Karpas-422 (cell line): ENCODE results near the gene NDUFS4. TPM values are rescaled to one million over a fixed set of nuclear protein-coding genes. Genes with fewer than 3 reads are reported as not detected.

Experiments used
- DNase-seq: peaks from one replicate; pipeline ENCODE4 v3.0.0-alpha.2; 2015
- H2AFZ ChIP-seq: fragments of 200-600 bp; sonication (generic); 2 replicates; pipeline ENCODE4 v1.6.1; 2014; ENCODE audit warnings: antibody characterized with exemption, low read length, mixed read lengths
- H3K27ac ChIP-seq: fragments of 200-600 bp; sonication (generic); 2 replicates; pipeline ENCODE4 v1.5.1; 2014; ENCODE audit warnings: mild to moderate bottlenecking, low read length, moderate library complexity
- H3K27me3 ChIP-seq: fragments of 200-600 bp; sonication (generic); 2 replicates; pipeline ENCODE4 v1.6.1; 2014; ENCODE audit warnings: low read length, mixed read lengths
- H3K36me3 ChIP-seq: fragments of 200-600 bp; sonication (generic); 2 replicates; pipeline ENCODE4 v1.6.1; 2014; ENCODE audit warnings: low read length, mixed read lengths; ENCODE audit not compliant: insufficient read depth
- H3K4me1 ChIP-seq: fragments of 200-600 bp; sonication (generic); 2 replicates; pipeline ENCODE4 v1.6.1; 2014; ENCODE audit warnings: mild to moderate bottlenecking, low read length, mixed read lengths
- H3K4me2 ChIP-seq: fragments of 200-600 bp; sonication (generic); 2 replicates; pipeline ENCODE4 v1.6.1; 2014; ENCODE audit warnings: low read length, low read depth, mild to moderate bottlenecking; ENCODE audit not compliant: poor library complexity, severe bottlenecking
- H3K4me3 ChIP-seq: fragments of 200-600 bp; sonication (generic); 2 replicates; pipeline ENCODE4 v1.5.1; 2014; ENCODE audit warnings: mild to moderate bottlenecking, antibody characterized with exemption, low read length, mixed read lengths
- H3K79me2 ChIP-seq: fragments of 200-600 bp; sonication (generic); 2 replicates; pipeline ENCODE4 v1.6.1; 2014; ENCODE audit warnings: mild to moderate bottlenecking, low read length, mixed read lengths
- H3K9ac ChIP-seq: fragments of 200-600 bp; sonication (generic); 2 replicates; pipeline ENCODE4 v1.6.0; 2014; ENCODE audit warnings: low read length
- H3K9me2 ChIP-seq: fragments of 200-600 bp; sonication (generic), shearing (Covaris generic); replicated peaks from 2 replicates; pipeline ENCODE4 v1.6.0; 2014; ENCODE audit warnings: mild to moderate bottlenecking, low read length, moderate library complexity; ENCODE audit not compliant: insufficient read depth
- H3K9me3 ChIP-seq: fragments of 300-700, 200-600 bp; sonication (generic); 2 replicates; pipeline ENCODE4 v1.6.1; 2014; ENCODE audit warnings: low read length, mixed read lengths
- H4K20me1 ChIP-seq: fragments of 200-600 bp; sonication (generic); 2 replicates; pipeline ENCODE4 v1.6.1; 2014; ENCODE audit warnings: mild to moderate bottlenecking, antibody characterized with exemption, low read length, low read depth; ENCODE audit not compliant: insufficient read depth
- total RNA-seq: library from RNA; depleted of rRNA; stranded (reverse); fragments of >200 nt; shearing (Covaris generic); gene quantifications from 2 replicates; pipeline ENCODE4 v1.2.3, GENCODE V29; 2014; ENCODE audit warnings: low replicate concordance

Gene NDUFS4
- total RNA-seq, 1 experiment from 2014 or later: 70.9 TPM

DNA sequence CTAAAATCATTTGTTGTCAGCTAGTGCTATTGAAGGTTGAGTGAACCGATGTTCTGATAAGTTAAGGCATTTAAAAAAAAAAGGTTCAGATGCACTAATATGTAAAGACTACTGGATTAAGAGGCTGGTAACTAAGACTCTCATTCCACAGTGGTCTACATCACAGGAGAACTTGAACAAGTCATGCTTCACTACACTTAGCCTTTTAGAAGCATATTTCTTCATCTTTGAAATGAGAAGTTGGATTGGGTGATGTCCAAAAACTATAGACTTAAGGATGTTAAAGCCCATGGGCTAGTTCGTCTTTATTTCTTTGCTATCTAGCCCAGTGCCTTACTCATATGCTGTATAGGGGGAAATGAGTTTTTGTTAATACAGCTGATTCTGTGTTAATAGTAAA is 107.2 kb downstream of the NDUFS4 start:
- H4K20me1 ChIP-seq: no peaks in the 10 kb centered on the region
- H3K9me3 ChIP-seq: no peaks in the 10 kb centered on the region
- H3K9me2 ChIP-seq: no peaks in the 10 kb centered on the region
- no peaks in the 10 kb centered on the region for H3K27me3 ChIP-seq
- H3K79me2 ChIP-seq: peaks cover 9% of the 10 kb centered on the region; the same call in 1 of the 2 replicates
- DNase-seq: no peak
- no peaks in the 10 kb centered on the region for H3K36me3 ChIP-seq
- H3K4me2 ChIP-seq: no peak overlapping the region
- H3K4me3 ChIP-seq: no peak overlapping the region
- no peak overlapping the region for H3K27ac ChIP-seq
- no peaks in the 10 kb centered on the region for H3K4me1 ChIP-seq
- H3K9ac ChIP-seq: no peak overlapping the region
- H2AFZ ChIP-seq: no peak overlapping the region

DNA sequence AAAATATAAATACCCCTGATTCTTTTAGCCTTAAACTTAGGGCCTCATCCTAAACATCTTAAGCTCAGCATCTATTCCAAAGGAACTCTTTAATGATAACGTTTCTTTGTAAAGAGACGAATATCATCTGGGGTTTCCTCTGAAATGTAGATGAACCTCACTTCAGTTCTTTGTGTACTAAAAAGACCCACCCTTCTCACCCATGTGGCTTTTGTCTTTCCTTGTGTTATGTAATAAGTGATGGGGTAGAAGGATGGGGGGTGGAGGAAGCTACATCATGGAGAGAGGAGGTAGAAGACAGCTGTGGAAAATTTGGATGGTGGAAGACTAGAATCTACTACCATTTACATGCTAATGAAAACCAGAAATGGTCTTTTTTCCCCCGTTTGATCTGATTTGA is 111.0 kb downstream of the NDUFS4 start:
- no peak for DNase-seq
- H2AFZ ChIP-seq: no peak overlapping the region
- H3K27ac ChIP-seq: no peak overlapping the region
- H3K9ac ChIP-seq: no peak overlapping the region
- no peaks in the 10 kb centered on the region for H3K4me1 ChIP-seq
- no peak overlapping the region for H3K4me3 ChIP-seq
- no peaks in the 10 kb centered on the region for H3K9me3 ChIP-seq
- no peaks in the 10 kb centered on the region for H3K36me3 ChIP-seq
- H3K79me2 ChIP-seq: peaks cover 4% of the 10 kb centered on the region; the same call in 1 of the 2 replicates
- no peaks in the 10 kb centered on the region for H3K9me2 ChIP-seq
- no peaks in the 10 kb centered on the region for H4K20me1 ChIP-seq
- H3K4me2 ChIP-seq: no peak overlapping the region
- no peaks in the 10 kb centered on the region for H3K27me3 ChIP-seq

DNA sequence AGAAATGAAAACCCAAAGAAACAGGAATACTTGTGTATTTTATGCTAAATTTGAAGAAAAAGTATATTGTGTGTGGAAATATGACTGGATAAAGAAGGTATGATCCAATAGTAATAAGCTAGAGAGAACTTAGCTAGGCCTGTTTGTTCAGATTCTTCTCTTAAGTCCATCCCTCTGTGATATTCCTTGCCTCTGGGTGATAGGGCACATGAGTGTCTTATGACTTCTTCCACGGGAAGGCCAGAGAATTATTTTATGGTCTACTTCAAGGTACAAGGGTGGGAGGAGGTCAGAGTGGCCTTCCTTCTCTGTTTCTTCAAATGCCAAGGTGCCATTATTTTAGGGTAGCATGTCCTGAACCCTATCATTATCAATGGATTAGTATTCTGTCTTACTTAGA is 113.7 kb downstream of the NDUFS4 start:
- Histone ChIP-seq H4K20me1 (no peaks in the 10 kb centered on the region), H3K4me2 (no peak overlapping the region), H3K4me3 (no peak overlapping the region), H3K9me2 (no peaks in the 10 kb centered on the region), H3K27me3 (no peaks in the 10 kb centered on the region), H3K36me3 (no peaks in the 10 kb centered on the region), H3K79me2 (peaks cover 12% of the 10 kb centered on the region; the same call in 1 of the 2 replicates), H2AFZ (no peak overlapping the region), H3K9ac (no peak overlapping the region), H3K9me3 (no peaks in the 10 kb centered on the region), H3K27ac (no peak overlapping the region), H3K4me1 (no peaks in the 10 kb centered on the region)
- no peak for DNase-seq

DNA sequence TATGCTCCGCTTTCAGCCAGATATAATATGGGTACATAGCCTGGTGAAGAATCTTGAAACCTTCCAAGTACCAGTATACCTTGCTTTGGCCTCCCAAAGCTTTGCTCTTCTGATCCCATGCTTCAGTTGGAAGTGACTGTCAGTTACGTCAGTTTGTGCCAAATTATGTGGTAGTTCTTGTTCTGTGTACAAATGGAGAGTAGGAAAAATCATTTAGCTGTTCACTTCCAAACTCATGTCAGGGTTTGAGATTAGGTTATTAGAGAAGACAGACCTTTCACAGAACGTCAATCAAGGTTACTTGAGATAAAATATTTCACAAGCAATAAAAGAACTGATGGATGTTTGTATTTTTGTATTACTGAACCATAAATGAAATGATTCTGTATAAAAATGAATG is 117.2 kb downstream of the NDUFS4 start:
- Histone ChIP-seq H3K4me1 (no peaks in the 10 kb centered on the region), H3K27me3 (no peaks in the 10 kb centered on the region), H3K4me2 (no peak overlapping the region), H3K27ac (no peak overlapping the region), H3K36me3 (no peaks in the 10 kb centered on the region), H4K20me1 (no peaks in the 10 kb centered on the region), H3K9ac (no peak overlapping the region), H3K9me3 (no peaks in the 10 kb centered on the region), H2AFZ (no peak overlapping the region), H3K79me2 (0 out of 2 replicates have a peak, but pooled peaks cover 7% of the 10 kb centered on the region), H3K4me3 (no peak overlapping the region), H3K9me2 (no peaks in the 10 kb centered on the region)
- no peak for DNase-seq

DNA sequence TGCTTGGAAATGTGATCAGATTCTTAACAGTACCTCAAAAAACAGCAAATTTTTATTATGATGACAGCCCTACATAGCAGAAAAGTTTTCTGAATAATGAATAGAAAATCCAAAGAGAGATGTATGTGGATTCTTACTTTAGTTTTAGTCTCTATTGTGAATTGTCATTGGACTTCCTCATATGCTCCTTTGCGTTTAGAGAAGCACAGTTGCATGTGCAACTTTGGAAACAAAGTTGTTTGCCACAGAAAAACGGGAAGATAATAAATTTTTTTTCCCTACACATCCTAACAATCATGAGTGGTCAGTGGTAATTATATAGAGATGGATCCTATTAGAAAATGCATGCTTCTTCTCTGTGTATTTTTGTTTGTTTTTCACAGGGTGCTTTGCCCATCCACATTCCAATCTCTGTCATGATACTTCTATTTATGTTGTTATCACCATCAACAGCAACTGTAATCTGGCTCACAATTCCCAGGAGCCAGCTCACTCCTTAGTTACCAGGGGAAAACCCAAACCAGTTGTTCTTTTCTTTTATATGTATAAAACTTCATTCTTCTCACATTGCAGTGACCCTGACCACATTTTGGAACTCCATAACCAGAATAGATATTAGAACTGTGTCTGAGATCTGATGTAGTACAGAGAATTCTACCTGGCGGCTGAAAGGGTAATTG is 118.7 kb downstream of the NDUFS4 start:
- Histone ChIP-seq H3K9me2 (no peaks in the 10 kb centered on the region), H3K9ac (no peak overlapping the region), H3K4me2 (no peak overlapping the region), H3K4me1 (no peaks in the 10 kb centered on the region), H3K4me3 (no peak overlapping the region), H3K27ac (no peak overlapping the region), H3K9me3 (no peaks in the 10 kb centered on the region), H4K20me1 (no peaks in the 10 kb centered on the region), H2AFZ (no peak overlapping the region), H3K79me2 (0 out of 2 replicates have a peak, but pooled peaks cover 7% of the 10 kb centered on the region), H3K36me3 (no peaks in the 10 kb centered on the region), H3K27me3 (no peaks in the 10 kb centered on the region)
- DNase-seq: no peak

DNA sequence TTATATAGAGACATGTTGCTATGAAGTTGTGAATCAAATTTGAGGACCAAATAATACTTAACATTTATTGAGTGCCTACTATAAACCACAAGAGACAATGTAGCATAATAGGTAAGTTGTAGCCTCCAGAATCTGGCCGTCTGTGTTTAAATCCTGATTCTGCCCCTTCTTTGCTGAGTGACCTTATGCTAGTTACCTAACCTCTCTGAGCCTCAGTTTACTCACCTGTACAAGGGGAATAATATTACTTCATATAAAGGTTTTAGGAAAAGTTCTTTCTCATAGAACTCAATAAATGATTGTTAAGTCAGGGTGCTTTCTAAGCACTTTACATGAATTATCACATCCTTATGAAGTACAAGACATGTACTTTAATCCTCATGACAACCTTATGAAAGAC is 120.6 kb downstream of the NDUFS4 start:
- Histone ChIP-seq H2AFZ (no peak overlapping the region), H3K9me3 (no peaks in the 10 kb centered on the region), H3K4me2 (no peak overlapping the region), H3K27ac (no peak overlapping the region), H4K20me1 (no peaks in the 10 kb centered on the region), H3K9ac (no peak overlapping the region), H3K27me3 (no peaks in the 10 kb centered on the region), H3K4me3 (no peak overlapping the region), H3K9me2 (no peaks in the 10 kb centered on the region), H3K79me2 (0 out of 2 replicates have a peak, but pooled peaks cover 7% of the 10 kb centered on the region), H3K4me1 (no peaks in the 10 kb centered on the region), H3K36me3 (no peaks in the 10 kb centered on the region)
- no peak for DNase-seq

DNA sequence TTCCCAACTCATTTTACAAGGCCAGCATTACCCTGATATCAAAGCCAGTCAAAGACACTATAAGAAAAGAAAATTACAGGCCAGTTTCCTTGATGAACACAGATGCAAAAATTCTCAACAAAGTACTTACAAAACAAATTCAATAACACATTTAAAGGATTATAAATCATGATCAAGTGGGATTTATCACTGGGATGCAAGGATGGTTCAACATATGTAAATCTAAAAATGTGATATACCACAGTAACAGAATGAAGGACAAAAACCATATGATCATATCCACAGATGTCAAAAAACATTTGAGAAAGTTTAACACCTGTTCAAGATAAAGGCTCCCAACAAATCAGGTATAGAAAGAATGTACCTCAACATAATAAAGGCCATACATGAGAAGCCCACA is 130.6 kb downstream of the NDUFS4 start:
- Histone ChIP-seq H3K27me3 (no peaks in the 10 kb centered on the region), H3K4me3 (no peak overlapping the region), H3K9me2 (no peaks in the 10 kb centered on the region), H4K20me1 (no peaks in the 10 kb centered on the region), H3K36me3 (no peaks in the 10 kb centered on the region), H3K9ac (no peak overlapping the region), H3K27ac (no peak overlapping the region), H2AFZ (no peak overlapping the region), H3K4me1 (no peaks in the 10 kb centered on the region), H3K4me2 (no peak overlapping the region), H3K79me2 (no peaks in the 10 kb centered on the region), H3K9me3 (peaks cover 14% of the 10 kb centered on the region; the same call in 1 of the 2 replicates)
- DNase-seq: no peak

DNA sequence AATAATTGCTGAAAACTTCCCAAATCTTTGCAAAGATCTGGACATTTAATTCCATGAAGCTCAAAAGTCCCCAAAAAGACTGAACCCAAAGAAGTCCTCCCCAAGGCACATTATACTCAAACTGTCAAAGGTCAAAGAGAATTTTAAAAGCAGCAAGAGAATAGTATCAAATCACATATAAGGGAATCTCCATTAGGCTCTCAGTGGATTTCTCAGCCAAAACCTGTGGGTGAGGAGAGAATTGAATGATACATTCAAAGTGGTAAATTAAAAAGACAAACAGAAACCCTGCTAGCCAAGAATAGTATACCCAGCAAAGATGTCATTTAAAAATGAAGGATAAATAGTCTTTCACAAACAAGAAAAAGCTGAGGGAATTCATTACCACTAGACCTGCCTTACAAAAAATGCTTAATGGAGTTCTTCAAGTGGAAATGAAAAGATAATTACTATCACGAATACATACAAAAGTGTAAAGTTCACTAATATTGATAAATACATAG is 134.1 kb downstream of the NDUFS4 start:
- H2AFZ ChIP-seq: no peak overlapping the region
- H3K9me3 ChIP-seq: peaks cover 14% of the 10 kb centered on the region; the same call in 1 of the 2 replicates
- peak; percentile 26 for DNase-seq
- H3K4me2 ChIP-seq: no peak overlapping the region
- no peaks in the 10 kb centered on the region for H3K9me2 ChIP-seq
- H3K79me2 ChIP-seq: no peaks in the 10 kb centered on the region
- H3K27ac ChIP-seq: no peak overlapping the region
- no peak overlapping the region for H3K4me3 ChIP-seq
- no peaks in the 10 kb centered on the region for H3K27me3 ChIP-seq
- no peaks in the 10 kb centered on the region for H3K36me3 ChIP-seq
- no peaks in the 10 kb centered on the region for H3K4me1 ChIP-seq
- H4K20me1 ChIP-seq: no peaks in the 10 kb centered on the region
- H3K9ac ChIP-seq: no peak overlapping the region
